Effector memory CD4-positive, alpha-beta T cell (primary cell): ENCODE measurements around the gene SHLD2.

Experiments
- DNase-seq, 3 donors: peaks; one replicate each; pipeline ENCODE4 v3.0.0-alpha.2; 2020
- H3K27ac ChIP-seq: 2 replicates; pipeline ENCODE4 v1.7.0; 2013; ENCODE audit warnings: mild to moderate bottlenecking, low read length, moderate library complexity; ENCODE audit not compliant: insufficient read depth, poor library complexity, severe bottlenecking
- H3K27me3 ChIP-seq: replicated peaks from 2 replicates; pipeline ENCODE4 v1.7.0; 2013; ENCODE audit warnings: mild to moderate bottlenecking, low read length; ENCODE audit not compliant: insufficient read depth, control insufficient read depth, poor library complexity, severe bottlenecking
- H3K36me3 ChIP-seq: 2 replicates; pipeline ENCODE4 v1.7.0; 2013; ENCODE audit warnings: mild to moderate bottlenecking, low read length, moderate library complexity; ENCODE audit not compliant: control insufficient read depth, insufficient read depth
- H3K4me1 ChIP-seq: 2 replicates; pipeline ENCODE4 v1.7.0; 2013; ENCODE audit warnings: low read length, mild to moderate bottlenecking; ENCODE audit not compliant: control insufficient read depth, insufficient read depth, poor library complexity, severe bottlenecking
- H3K4me3 ChIP-seq: 2 replicates; pipeline ENCODE4 v1.7.0; 2013; ENCODE audit warnings: low read length, low read depth, mild to moderate bottlenecking; ENCODE audit not compliant: insufficient read depth, poor library complexity, severe bottlenecking
- H3K9me3 ChIP-seq: 2 replicates; pipeline ENCODE4 v1.7.0; 2013; ENCODE audit warnings: mild to moderate bottlenecking, low read length, moderate library complexity; ENCODE audit not compliant: control insufficient read depth
- total RNA-seq, 3 donors: gene quantifications; one replicate each; lab custom pipeline; 2026; lab: John Stamatoyannopoulos, UW

The SHLD2 gene
- 42.5 to 47.2 (median 46.2) reads per million in 3 donors for total RNA-seq

- peak; percentile 78 to 83 (median 81) for DNase-seq
- Histone ChIP-seq H3K27ac (peak within 1 kb of the TSS; percentile 91), H3K4me3 (peak within 1 kb of the TSS; percentile 71), H3K4me1 (peaks cover 29% of the 10 kb centered on the region), H3K9me3 (no peaks in the 10 kb centered on the region), H3K27me3 (no peaks in the 10 kb centered on the region), H3K36me3 (no peaks in the 10 kb centered on the region)
Measured at GRCh38 chr10:87094373-87095235, at the start of gene SHLD2, which contains the start of gene GLUD1. Gene SHLD2, plus strand, starts transcription at chr10:87095206. Its CDS starts 56,149 bp downstream, at chr10:87151355. Gene GLUD1, minus strand, starts transcription at chr10:87094843. Its CDS starts 74 bp downstream, at chr10:87094769.

GRCh38 chr10:87045434-87045938, 49.5 kb upstream of the SHLD2 start:
- Histone ChIP-seq H3K4me3 (no peak overlapping the region), H3K9me3 (no peaks in the 10 kb centered on the region), H3K4me1 (no peaks in the 10 kb centered on the region), H3K27ac (no peak overlapping the region), H3K36me3 (peaks cover 24% of the 10 kb centered on the region), H3K27me3 (no peaks in the 10 kb centered on the region)
- no peak for DNase-seq

- Histone ChIP-seq H3K27ac (no peak overlapping the region), H3K27me3 (no peaks in the 10 kb centered on the region), H3K9me3 (no peaks in the 10 kb centered on the region), H3K36me3 (peaks cover 71% of the 10 kb centered on the region), H3K4me3 (no peak overlapping the region), H3K4me1 (no peaks in the 10 kb centered on the region)
- no peak for DNase-seq
Measured at GRCh38 chr10:87053111-87053510, 41.9 kb upstream of the SHLD2 start.

GRCh38 chr10:87053577-87054181, 41.3 kb upstream of the SHLD2 start:
- H3K4me1 ChIP-seq, result no peaks in the 10 kb centered on the region
- DNase-seq, result no peak
- no peak overlapping the region for H3K4me3 ChIP-seq
- peaks cover 74% of the 10 kb centered on the region for H3K36me3 ChIP-seq
- no peaks in the 10 kb centered on the region for H3K9me3 ChIP-seq
- H3K27ac ChIP-seq, result no peak overlapping the region
- H3K27me3 ChIP-seq, result no peaks in the 10 kb centered on the region

GRCh38 chr10:87054373-87055295, 40.4 kb upstream of the SHLD2 start:
- H3K4me3 ChIP-seq, result no peak overlapping the region
- no peaks in the 10 kb centered on the region for H3K9me3 ChIP-seq
- DNase-seq, result no peak
- peaks cover 75% of the 10 kb centered on the region for H3K36me3 ChIP-seq
- H3K27me3 ChIP-seq, result no peaks in the 10 kb centered on the region
- H3K4me1 ChIP-seq, result no peaks in the 10 kb centered on the region
- H3K27ac ChIP-seq, result no peak overlapping the region

GRCh38 chr10:87058171-87058570, 36.8 kb upstream of the SHLD2 start:
- Histone ChIP-seq H3K4me1 (no peaks in the 10 kb centered on the region), H3K27me3 (no peaks in the 10 kb centered on the region), H3K9me3 (no peaks in the 10 kb centered on the region), H3K4me3 (no peak overlapping the region), H3K27ac (no peak overlapping the region), H3K36me3 (peaks cover 66% of the 10 kb centered on the region)
- DNase-seq, result no peak

- Histone ChIP-seq H3K27ac (no peak overlapping the region), H3K27me3 (no peaks in the 10 kb centered on the region), H3K36me3 (peaks cover 62% of the 10 kb centered on the region), H3K4me1 (no peaks in the 10 kb centered on the region), H3K4me3 (no peak overlapping the region), H3K9me3 (no peaks in the 10 kb centered on the region)
- no peak for DNase-seq
Measured at GRCh38 chr10:87059401-87059800, 35.6 kb upstream of the SHLD2 start.

GRCh38 chr10:87060280-87060928, 34.6 kb upstream of the SHLD2 start:
- no peak overlapping the region for H3K27ac ChIP-seq
- no peaks in the 10 kb centered on the region for H3K4me1 ChIP-seq
- H3K9me3 ChIP-seq, result no peaks in the 10 kb centered on the region
- H3K27me3 ChIP-seq, result no peaks in the 10 kb centered on the region
- no peak for DNase-seq
- no peak overlapping the region for H3K4me3 ChIP-seq
- peaks cover 58% of the 10 kb centered on the region for H3K36me3 ChIP-seq

- no peaks in the 10 kb centered on the region for H3K9me3 ChIP-seq
- no peak overlapping the region for H3K27ac ChIP-seq
- H3K4me3 ChIP-seq, result no peak overlapping the region
- H3K36me3 ChIP-seq, result peaks cover 66% of the 10 kb centered on the region
- H3K27me3 ChIP-seq, result no peaks in the 10 kb centered on the region
- DNase-seq, result no peak
- no peaks in the 10 kb centered on the region for H3K4me1 ChIP-seq
Measured at GRCh38 chr10:87064651-87065050, 30.4 kb upstream of the SHLD2 start.
